Activated T-cell treated with anti-CD3 and anti-CD28 coated beads, Interleukin-2, amount 50 U/mL, for 24 hours (primary cell): ENCODE measurements around the gene TMEM184A.
"Not testable (repeated sequence)": the region's sequence is repeated elsewhere in the genome, so short reads cannot be mapped to it uniquely, and the experiment has no call there.

Source experiments
- DNase-seq: peaks from one replicate; pipeline ENCODE4 v3.0.0-alpha.2; 2020
- H3K27ac Mint-ChIP-seq: 2 replicates; pipeline ENCODE4 v1.8.0; 2020; ENCODE audit warnings: mild to moderate bottlenecking, mixed read lengths
- H3K27me3 Mint-ChIP-seq: 2 replicates; pipeline ENCODE4 v1.8.0; 2020; ENCODE audit warnings: mixed read lengths
- H3K36me3 Mint-ChIP-seq: 2 replicates; pipeline ENCODE4 v1.8.0; 2020; ENCODE audit warnings: low read depth, mixed read lengths
- H3K4me1 Mint-ChIP-seq: 2 replicates; pipeline ENCODE4 v1.8.0; 2020; ENCODE audit warnings: low read depth, mixed read lengths
- H3K4me3 Mint-ChIP-seq: 2 replicates; pipeline ENCODE4 v1.8.0; 2020; ENCODE audit warnings: mild to moderate bottlenecking, moderate library complexity, mixed read lengths
- H3K9me3 Mint-ChIP-seq: 2 replicates; pipeline ENCODE4 v1.8.0; 2020; ENCODE audit warnings: mixed read lengths

TMEM184A gene

DNA sequence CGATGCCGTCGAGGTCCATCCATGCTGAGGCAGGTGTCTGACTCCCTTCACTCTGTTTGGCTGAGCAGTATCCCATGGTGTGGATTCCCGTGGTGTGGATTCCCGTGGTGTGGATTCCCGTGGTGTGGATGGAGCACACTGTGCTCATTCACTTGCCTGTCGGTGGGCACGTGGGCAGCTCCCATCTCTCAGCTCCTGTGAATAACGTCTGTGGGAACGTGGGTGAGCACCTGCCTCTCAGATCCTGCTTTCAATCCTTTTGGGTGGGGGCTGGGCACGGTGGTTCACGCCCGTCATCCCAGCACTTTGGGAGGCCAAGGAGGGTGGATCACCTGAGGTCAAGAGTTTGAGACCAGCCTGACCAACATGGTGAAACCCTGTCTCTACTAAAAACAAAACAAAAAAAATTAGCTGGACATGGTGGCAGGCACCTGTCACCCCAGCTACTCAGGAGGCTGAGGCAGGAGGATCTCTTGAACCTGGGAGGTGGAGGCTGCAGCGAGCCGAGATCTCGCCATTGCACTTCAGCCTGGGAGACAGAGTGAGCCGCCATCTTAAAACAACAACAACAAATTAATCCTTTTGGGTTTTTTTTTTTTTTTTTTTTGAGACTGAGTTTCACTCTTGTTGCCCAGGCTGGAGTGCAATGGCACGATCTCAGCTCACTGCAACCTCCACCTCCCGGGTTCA is 27.4 kb upstream of the TMEM184A start:
- not testable (repeated sequence) for H3K4me1 Mint-ChIP-seq, H3K9me3 Mint-ChIP-seq

DNA sequence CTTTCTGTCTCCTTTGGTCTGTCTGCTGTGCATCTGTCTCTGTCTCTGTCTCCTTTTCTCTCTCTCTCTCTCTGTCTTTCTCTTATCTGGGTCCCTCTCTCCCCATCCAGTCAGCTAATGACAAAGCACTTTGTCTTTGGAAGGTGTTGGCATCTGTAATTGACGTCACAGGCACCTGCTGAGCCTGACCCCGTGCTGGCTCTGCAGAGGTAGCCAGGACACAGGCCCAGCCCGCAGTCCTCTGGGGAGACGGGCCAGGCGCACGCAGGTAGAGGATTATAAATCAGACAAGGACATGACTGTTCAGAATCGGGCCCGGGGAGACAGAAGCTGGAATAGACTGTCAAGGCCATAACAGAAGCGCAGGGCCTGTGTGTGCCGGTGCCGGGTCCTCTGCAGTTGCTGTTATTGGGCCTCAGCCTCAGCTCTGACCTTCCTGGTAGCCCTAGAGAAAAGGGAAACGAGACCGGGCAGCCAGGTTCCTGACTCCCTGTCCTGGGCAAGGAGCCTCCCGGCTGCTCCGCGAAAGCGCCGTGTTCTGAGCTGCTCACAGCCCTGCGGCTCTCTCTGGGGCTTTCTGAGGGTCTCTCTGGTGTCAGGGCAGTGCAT is 24.5 kb upstream of the TMEM184A start:
- DNase-seq = no peak
- Mint-ChIP-seq H3K27me3 (no peaks in the 10 kb centered on the region), H3K9me3 (no peaks in the 10 kb centered on the region), H3K4me3 (no peak overlapping the region), H3K4me1 (peaks cover 5% of the 10 kb centered on the region), H3K36me3 (no peaks in the 10 kb centered on the region), H3K27ac (no peak overlapping the region)

More for the DNA sequence above, 27.4 kb upstream of the TMEM184A start:
- not testable (repeated sequence) for DNase-seq, H3K4me3 Mint-ChIP-seq, H3K36me3 Mint-ChIP-seq, H3K27me3 Mint-ChIP-seq, H3K27ac Mint-ChIP-seq

DNA sequence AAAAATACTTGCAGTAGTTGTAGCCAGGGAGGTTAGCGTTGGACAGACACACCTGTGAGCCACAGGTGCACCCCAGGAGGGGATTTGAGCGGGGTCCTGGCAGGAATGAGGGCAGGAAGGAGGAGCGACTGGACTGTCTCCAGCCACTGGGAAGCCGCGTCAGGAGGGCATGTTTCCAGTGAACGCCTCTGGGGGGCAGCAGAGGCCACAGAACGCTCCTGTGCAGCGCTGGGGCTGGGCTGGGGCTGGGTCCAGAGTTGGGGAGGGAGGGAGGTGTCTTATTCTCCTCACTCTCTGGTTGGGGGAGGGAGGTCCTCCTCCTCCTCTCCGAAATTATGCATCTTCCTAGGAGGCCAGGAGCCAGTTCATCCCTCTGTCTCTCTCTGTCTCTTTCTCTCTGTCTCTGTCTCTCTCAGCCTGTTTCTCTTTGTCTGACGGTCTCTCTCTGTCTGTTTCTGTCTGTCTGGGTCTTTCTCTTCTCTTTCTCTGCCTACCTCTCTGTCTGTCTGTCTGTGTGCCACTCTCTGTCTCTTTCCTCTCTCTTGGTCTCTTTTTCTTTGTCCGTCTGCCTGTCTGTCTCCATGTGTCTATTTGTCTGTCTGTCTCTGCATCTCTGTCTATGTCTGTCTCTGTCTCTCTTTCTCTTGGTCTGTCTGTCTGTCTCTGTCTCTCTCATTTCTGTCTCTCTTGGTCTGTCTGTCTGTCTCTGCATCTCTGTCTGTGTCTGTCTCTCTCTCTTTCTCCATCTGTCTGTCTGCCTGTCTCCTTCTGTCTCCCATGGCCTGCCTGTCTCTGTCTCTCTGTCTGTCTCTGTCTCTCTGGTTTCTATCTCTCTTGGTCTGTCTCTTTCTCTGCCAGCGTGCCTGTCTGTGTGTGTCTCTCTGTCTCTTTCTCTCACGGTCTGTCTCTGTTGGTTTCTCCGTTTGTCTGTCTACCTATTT is 23.7 kb upstream of the TMEM184A start:
- Mint-ChIP-seq H3K27ac (no peak overlapping the region), H3K27me3 (no peaks in the 10 kb centered on the region), H3K4me3 (no peak overlapping the region), H3K36me3 (no peaks in the 10 kb centered on the region), H3K9me3 (no peaks in the 10 kb centered on the region), H3K4me1 (peaks cover 5% of the 10 kb centered on the region)
- DNase-seq = peak; percentile 82

DNA sequence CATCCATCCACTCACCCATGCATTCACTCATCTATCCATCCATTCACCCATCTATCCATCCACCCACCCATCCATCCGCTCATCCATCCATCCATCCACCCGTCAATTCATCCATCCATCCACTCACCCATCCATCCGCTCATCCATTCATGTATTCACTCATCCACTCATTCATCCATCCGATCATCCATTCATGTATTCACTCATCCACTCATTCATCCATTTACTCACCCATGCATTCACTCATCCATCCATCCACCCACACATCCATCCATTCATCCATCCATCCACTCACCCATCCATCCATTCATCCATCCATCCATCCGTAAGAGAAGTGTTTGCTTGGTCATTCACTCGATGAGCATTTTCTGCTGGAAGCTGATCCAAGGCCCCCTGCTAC is 22.5 kb upstream of the TMEM184A start:
- no peaks in the 10 kb centered on the region for H3K9me3 Mint-ChIP-seq
- H3K4me3 Mint-ChIP-seq = no peak overlapping the region
- no peaks in the 10 kb centered on the region for H3K36me3 Mint-ChIP-seq
- no peaks in the 10 kb centered on the region for H3K27me3 Mint-ChIP-seq
- no peak for DNase-seq
- H3K4me1 Mint-ChIP-seq = peaks cover 5% of the 10 kb centered on the region
- H3K27ac Mint-ChIP-seq = no peak overlapping the region

DNA sequence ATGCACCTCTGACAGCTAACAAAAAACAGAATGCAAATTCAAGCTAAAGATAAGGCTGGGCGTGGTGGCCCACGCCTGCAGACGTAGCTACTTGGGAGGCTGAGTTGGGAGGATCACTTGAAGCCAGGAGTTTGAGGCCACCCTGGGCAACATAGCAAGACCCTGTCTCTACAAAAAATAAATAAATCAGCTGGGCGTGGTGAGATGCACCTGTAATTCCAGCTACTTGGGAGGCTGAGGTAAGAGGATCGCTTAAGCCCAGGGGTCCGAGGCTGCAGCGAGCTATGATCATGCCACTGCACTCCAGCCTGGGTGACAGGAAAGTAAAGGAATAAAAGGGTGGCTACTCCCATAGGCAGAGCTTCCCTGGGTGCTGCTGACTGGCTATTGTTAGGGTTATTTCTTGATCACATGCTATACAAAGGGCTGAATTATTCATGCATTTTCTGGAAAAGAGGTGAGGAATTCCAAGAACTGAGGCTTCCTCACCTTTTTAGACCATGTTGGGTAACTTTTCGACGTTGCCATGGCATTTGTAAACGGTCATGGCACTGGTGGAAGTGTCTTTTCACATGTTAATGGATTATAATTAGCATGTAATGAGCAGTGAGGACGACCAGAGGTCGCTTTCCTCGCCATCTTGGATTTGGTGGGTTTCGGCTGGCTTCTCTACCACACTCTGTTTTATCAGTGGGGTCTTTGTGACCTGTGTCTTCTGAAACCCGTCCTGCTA is 20.7 kb upstream of the TMEM184A start:
- H3K4me3 Mint-ChIP-seq = no peak overlapping the region
- no peak overlapping the region for H3K27ac Mint-ChIP-seq
- H3K4me1 Mint-ChIP-seq = peaks cover 16% of the 10 kb centered on the region

DNA sequence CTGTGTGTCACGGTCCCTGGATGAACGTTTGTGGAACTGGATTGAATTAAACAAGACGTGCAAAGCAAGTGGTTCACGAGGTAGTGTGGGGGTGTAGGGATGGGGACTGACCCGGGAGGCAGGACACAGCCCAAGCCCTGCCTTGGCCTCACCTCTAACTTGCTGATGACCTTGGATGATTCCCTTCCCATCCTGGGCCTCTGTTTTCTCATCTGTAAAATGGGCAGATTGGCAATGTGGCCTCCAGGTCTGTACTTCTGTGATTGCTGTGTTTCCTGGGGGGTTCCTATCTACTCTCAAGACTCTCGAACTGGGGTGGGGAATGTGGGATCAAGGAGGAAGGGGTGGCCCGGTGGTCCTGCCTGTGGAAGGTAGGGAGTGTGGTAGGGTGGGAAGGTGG is 19.8 kb upstream of the TMEM184A start:
- peaks cover 25% of the 10 kb centered on the region for H3K4me1 Mint-ChIP-seq

More for the DNA sequence above, 20.7 kb upstream of the TMEM184A start:
- H3K9me3 Mint-ChIP-seq = no peaks in the 10 kb centered on the region
- H3K27me3 Mint-ChIP-seq = no peaks in the 10 kb centered on the region
- no peak for DNase-seq
- peaks cover 5% of the 10 kb centered on the region for H3K36me3 Mint-ChIP-seq

DNA sequence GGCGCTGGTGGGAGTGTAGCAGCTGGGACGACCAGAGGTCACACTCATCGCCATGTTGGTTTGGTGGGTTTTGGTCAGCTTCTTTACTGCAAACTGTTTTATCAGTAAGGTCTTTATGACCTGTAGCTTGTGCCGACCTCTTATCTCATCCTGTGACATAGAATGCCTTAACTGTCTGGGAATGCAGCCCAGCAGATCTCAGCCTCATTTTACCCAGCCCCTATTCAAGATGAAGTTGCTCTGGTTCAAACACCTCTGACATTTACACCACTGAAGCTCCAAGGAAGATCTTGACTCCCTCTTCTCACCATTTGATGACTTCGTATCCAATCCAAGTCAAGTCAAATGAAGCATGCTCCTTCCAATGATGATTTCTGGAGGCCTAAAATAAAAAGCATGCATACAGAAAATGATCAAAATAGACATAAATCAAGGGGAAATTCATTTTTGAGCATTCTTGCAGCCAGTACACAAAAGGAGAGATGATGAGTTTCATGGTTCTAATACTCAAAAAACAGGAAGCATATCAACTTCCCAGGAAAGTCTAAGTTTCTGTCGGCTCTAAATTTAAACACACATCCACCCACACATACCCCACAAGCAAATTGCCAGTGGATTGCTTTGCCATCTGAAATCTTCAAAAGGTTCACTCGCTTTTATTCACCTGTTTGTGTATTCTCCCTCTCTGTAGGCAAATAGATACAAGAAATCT is 16.3 kb upstream of the TMEM184A start:
- Mint-ChIP-seq H3K36me3 (peaks cover 33% of the 10 kb centered on the region), H3K27ac (peak overlapping the region; percentile 11), H3K9me3 (no peaks in the 10 kb centered on the region), H3K4me1 (peaks cover 39% of the 10 kb centered on the region), H3K27me3 (no peaks in the 10 kb centered on the region), H3K4me3 (peak overlapping the region; percentile 89)
- DNase-seq = no peak

More for the DNA sequence above, 19.8 kb upstream of the TMEM184A start:
- no peaks in the 10 kb centered on the region for H3K27me3 Mint-ChIP-seq
- no peak overlapping the region for H3K4me3 Mint-ChIP-seq
- peaks cover 8% of the 10 kb centered on the region for H3K36me3 Mint-ChIP-seq
- no peak overlapping the region for H3K27ac Mint-ChIP-seq
- H3K9me3 Mint-ChIP-seq = no peaks in the 10 kb centered on the region
- no peak for DNase-seq

DNA sequence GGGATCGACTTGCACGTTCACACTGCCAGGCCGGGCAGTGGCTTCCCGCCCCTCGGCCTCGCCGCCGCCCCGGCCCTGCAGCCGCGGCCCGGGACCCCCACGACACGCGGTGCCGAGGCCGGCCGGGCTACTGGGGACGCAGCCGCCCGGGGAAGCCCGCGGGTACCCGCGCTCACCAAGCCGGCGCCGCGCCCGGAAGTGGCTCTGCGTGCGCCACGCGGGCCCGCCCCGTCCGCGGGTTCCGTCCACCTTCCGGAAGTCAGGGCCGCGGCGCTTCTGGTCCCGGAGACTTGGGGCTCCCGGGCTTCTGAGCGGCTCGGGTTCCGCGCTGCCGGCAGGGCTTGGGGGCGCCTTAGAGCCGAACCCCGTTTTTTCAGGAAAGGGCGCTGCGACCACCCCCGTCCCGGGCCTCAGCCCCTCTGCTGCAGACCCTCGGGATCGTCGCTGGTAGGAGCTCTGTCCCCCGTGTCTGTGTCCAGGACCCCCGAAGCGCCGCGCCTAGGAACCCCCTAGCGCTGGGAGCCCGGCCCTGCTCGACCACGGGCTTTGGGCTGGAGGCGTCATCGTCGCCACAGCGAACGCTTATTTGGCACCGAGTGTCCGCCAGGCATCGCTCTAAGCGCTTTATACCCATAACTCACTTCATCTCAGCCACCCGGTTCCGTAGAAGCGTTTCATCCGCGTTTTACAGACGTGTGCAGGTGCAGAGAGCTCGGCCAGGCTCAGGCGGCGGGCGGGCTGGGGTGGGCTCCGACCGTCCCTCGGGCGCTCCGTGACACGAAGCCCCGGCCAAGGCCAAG is 14.0 kb upstream of the TMEM184A start, which contains the start of gene PSMG3:
PSMG3 (minus strand) TSS at position 200 of the 800 bp plus-strand sequence. CDS start 693 bp downstream, outside the sequence.
- Mint-ChIP-seq H3K4me1 (peaks cover 42% of the 10 kb centered on the region), H3K4me3 (peak within 1 kb of the TSS; percentile 89), H3K27me3 (no peaks in the 10 kb centered on the region), H3K27ac (peak within 1 kb of the TSS; percentile 94), H3K9me3 (no peaks in the 10 kb centered on the region), H3K36me3 (peaks cover 55% of the 10 kb centered on the region)
- peak; percentile 93 for DNase-seq

DNA sequence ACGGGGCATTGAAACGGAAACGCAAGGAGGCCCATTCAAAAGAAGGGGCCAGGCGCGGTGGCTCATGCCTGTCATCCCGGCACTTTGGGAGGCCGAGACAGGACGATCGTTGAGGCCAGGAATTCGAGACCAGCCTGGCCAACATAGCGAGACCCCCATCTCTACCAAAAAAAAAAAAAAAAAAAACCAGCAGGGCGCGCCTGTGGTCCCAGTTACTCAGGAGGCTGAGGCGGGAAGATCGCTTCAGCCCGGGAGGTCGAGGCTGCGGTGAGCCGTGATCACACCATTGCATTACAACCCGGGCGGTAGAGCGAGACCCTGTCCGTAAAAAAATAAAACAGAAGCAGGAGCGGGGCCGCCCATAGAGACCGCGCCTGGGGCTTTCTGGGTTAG is 13.4 kb upstream of the TMEM184A start:
- H3K27ac Mint-ChIP-seq = peak overlapping the region; percentile 91
- DNase-seq = no peak
- peaks cover 60% of the 10 kb centered on the region for H3K36me3 Mint-ChIP-seq
- H3K4me3 Mint-ChIP-seq = peak overlapping the region; percentile 89
- no peaks in the 10 kb centered on the region for H3K9me3 Mint-ChIP-seq
- peaks cover 42% of the 10 kb centered on the region for H3K4me1 Mint-ChIP-seq
- H3K27me3 Mint-ChIP-seq = no peaks in the 10 kb centered on the region

DNA sequence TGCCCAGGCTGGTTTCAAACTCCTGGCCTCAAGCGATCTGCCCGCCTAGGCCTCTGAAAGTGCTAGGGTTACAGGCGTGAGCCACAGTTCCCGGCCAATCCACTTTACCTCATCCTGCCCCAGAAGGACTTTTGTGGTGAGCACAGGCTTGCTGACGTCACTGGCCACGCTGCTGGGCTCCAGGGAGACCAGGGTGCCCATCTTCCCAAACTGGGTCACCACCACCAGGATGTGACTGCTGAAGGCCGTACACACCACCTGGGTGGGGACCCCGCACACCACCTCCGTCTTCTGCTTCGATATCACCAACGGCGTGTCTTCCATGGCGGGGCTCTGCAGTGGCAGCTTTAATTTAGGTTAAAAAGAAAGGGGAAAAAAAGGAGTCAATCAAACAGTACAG is 13.0 kb upstream of the TMEM184A start:
- Mint-ChIP-seq H3K4me1 (peaks cover 42% of the 10 kb centered on the region), H3K4me3 (peak overlapping the region; percentile 89), H3K9me3 (no peaks in the 10 kb centered on the region), H3K36me3 (peaks cover 61% of the 10 kb centered on the region), H3K27me3 (no peaks in the 10 kb centered on the region), H3K27ac (peak overlapping the region; percentile 91)
- DNase-seq = no peak

DNA sequence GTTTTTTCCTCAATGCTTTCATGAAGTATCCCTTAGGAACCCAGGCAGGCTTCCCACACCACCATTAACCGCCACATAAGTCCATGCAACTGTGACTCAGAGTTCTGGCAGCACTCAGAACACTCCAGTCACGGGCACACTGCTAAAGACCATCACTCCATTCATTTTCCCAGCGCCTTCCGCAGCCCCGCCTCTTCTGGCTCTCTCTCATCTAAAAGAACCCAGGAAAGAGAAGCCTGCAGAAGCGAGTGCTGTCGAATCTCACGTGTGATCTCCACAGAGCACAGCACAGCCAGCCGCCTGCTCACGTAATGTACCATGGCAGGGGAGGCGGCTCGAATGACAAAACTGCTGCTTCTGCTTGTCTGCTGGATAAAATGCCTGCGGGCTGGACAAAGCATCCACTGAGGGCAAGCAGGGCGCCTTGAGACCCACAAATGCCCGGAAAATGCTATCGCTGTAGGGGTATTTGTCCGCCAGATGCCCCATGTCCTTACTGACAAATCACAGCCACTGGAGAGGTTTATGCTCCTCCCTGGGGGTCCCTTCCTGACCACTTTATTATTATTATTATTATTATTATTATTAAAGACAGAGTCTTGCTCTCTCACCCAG is 12.0 kb upstream of the TMEM184A start:
- Mint-ChIP-seq H3K27me3 (no peaks in the 10 kb centered on the region), H3K9me3 (no peaks in the 10 kb centered on the region), H3K36me3 (peaks cover 61% of the 10 kb centered on the region), H3K4me1 (peaks cover 42% of the 10 kb centered on the region), H3K27ac (peak overlapping the region; percentile 75), H3K4me3 (peak overlapping the region; percentile 89)
- DNase-seq = no peak

DNA sequence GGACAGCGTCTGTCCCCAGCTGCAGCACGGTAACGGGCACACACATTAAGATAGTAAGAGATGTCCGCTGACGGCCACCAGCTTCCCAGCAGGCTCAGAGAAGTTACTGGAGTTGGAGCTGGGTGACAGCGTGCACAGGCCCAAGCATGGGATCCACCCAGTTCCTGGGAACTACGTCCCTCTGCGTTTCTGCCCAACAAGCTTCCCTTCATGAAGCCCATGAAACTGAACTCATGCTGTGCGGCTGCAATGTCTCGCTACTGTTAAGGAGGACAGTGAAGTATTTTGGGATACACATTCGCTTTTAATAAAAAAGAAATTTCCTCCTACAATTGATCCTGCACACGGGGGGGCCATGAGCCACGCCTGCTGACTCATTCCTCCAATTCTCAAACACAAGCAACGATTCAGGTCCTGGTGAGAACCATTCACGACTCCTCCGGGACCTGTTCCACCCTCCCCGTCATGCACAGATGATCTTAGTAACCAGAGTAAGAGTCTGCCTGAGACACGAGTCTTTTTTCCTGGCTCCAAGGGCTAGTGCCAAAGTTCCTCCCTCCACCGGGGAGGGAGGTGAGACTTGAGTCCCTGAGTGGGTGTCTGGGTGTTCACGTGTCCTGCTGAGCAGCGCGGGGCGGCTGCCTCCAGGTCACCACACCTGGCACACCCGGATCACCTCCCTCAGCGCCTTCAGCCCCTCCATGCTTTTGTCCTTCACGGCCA is 11.2 kb upstream of the TMEM184A start:
- Mint-ChIP-seq H3K4me3 (peak overlapping the region; percentile 68), H3K27me3 (no peaks in the 10 kb centered on the region), H3K4me1 (peaks cover 37% of the 10 kb centered on the region), H3K27ac (peak overlapping the region; percentile 75), H3K36me3 (peaks cover 56% of the 10 kb centered on the region), H3K9me3 (no peaks in the 10 kb centered on the region)
- no peak for DNase-seq
